ENCODE data around the gene ESR1.

DNA sequence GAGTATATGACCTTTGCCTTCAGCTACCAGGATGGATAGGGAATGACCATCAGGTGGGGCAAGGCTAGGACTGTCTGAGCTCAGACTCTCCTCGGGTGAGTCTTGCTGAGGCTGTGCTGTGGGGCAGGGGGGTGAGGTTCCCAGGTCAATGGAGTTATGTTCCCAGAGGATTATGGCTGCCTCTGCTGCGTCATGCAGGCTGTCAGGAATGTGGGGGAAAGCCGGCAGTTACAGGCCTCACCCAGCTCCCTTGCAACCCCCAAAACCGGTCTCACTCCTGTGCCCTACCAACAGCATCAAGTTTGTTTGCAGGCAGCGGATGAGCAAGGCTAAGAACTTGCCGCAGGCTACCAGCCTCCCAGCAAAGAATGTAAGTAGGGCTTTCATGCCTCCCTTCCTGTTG lies 93.5 kb downstream of the ESR1 start:
- TF ChIP-seq, protein P1, sequence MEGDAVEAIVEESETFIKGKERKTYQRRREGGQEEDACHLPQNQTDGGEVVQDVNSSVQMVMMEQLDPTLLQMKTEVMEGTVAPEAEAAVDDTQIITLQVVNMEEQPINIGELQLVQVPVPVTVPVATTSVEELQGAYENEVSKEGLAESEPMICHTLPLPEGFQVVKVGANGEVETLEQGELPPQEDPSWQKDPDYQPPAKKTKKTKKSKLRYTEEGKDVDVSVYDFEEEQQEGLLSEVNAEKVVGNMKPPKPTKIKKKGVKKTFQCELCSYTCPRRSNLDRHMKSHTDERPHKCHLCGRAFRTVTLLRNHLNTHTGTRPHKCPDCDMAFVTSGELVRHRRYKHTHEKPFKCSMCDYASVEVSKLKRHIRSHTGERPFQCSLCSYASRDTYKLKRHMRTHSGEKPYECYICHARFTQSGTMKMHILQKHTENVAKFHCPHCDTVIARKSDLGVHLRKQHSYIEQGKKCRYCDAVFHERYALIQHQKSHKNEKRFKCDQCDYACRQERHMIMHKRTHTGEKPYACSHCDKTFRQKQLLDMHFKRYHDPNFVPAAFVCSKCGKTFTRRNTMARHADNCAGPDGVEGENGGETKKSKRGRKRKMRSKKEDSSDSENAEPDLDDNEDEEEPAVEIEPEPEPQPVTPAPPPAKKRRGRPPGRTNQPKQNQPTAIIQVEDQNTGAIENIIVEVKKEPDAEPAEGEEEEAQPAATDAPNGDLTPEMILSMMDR (conservative IDR thresholded peaks at IDR 0.05; ENCODE audit: low read length) = no peak
- TF ChIP-seq EZH2phosphoT487 (IDR thresholded peaks at IDR 0.05; ENCODE audit: borderline replicate concordance, low read depth, low read length) = no peak
